Cortex of kidney (tissue), 1 donor: ENCODE measurements around the gene SSBP4.

ENCODE experiments used
- DNase-seq: peaks from one replicate; lab custom pipeline; 2025; lab: John Stamatoyannopoulos, UW

SSBP4 gene

DNA sequence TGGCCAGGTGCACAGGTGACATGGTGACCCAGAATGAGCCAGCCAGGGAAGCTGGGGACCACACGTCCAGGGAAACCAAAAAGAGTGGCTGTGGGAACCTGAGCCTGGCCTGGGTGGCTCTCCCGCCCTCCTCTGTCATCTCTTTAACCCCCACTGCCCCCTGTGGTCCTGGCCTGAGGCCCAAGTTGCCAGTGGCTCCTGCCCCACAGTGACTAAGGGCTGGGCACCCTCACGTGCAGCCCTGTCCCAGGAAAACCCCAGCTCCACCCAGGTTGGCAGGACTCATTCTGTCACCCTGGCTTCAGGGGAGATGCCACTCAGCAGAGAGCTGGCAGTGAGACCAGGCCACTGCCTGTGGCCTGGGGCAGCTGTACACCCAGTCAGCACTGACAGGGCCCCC, 49.3 kb downstream of the SSBP4 start:
- DNase-seq: no peak

DNA sequence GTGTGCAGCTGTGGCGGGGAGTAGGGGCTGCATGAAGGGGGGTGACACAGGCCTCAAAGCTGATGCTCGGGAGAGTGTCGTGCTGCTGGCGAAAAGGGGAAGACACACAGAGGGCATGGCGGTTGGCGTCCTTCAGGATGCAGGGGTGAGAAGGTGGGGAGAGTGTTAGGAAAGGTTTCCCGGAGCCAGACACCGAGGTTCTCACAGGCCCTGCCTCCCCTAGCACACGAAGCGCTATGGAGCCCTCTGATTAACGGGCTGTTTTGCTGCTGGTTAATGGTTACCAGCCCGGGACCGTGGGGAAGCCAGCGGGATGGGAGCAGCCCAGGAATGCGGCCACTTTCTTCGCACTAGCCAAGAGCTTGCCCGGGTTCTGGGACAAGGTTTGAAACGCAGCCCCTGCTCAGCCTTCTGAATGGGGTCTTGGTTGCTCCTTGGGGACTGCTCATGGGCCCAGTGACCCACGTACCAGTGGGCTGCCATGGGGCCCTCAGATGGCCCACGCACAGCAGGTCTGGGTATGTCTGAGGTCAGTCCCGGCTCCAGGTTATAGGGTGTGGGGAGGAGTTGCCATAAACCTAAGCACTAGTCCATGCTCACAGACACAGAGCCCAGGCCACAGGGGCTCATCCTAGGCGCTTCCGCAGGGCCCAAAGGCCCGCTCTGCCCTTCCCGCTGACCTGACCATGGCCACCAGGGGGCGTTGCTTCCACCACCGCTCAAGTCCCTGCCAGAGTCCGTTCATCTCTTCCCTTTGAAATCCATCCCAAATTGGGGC, 50.1 kb downstream of the SSBP4 start:
- no peak for DNase-seq

DNA sequence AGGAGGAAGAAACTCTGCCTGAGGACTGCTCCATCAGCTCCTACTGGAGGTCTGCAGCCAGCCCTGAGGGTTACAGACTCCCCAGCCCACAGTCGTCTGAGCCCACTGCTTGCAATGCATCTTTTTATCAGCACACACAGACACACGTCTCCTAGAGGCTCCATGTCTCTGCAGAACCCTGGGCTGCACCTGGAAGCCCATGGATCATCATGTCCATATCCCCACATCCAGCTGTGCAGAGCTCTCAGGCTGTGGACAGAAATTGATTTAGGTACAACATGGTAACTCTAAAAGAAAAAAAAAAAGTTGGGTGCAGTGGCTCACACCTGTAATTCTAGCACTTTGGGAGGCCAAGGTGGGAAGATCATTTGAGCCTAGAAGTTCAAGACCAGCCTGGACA, 51.6 kb downstream of the SSBP4 start:
- no peak for DNase-seq

DNA sequence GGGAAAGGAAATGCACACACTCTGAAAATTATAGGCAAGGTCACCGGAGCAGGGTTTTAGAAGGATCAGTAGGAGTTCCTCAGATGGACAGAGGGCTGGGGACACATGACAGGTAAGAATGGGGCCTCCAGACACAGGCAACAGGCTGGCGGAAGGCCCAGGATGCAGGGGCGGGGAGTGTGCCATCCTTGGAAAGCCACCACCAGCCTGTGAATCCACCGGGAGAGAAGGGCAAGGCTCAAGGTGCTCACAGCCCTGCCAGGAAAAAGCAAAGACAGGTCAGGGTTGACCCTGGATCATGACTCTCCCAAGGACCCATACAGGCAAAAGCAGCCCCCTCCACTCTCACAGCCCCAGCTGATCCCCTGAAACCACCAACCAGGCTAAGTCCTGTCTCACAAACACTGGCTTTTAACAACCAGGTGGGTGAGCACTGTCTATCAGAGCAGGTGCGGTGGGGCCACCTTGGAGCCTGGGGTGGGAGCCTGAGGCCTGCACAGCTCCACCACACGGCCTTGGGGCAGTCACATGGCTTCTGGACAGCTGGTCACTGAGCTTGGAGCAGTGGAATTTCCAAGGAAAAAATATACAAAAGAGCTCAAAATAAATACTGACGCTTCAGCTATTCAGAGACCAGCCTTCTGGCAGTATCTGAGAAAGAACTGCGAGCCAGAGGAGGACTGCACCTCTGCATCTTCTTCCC, 54.0 kb downstream of the SSBP4 start:
- no peak for DNase-seq

DNA sequence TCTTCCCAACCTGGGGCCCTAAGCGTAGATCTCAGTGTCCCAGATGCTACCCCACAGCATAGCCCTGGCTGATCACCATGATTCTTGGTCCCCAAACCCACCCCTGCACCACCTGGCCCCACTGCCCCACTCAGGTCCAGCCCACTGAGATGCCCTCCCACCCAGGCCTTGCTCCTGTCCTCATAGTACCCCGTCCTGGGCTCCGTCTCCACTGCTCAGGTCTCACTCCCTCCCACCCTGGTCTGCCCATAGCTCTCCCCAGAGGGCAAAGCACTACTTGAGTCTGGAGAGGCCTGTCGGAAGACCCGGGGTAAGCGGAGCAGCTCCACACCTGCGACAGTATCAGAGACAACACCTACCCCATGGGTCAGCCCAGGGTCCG, 54.5 kb downstream of the SSBP4 start:
- DNase-seq: no peak

DNA sequence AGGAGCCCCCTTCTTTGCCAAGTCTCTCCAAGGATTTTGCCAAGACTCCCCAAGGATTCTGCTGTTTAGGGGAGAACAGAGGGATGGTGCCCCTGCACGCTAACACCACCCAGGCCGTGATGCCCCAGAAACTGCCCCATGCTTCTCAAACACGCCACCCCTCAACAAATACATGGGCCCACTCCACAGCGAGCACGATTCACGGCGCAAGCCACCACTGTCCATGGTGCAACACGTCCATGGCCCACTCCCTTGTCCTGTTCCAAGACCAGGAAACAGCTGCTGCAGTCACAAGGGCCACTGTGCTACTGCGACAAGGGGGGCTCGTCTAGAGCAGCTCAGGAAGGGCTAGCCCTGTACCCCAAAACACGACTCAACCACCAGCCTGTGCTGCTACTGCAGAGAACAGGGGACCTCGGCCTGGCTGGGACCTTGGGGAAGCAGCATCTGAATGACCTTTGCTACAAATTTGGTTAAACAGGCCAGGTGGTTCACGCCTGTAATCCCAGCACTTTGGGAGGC, 55.2 kb downstream of the SSBP4 start:
- DNase-seq: no peak

DNA sequence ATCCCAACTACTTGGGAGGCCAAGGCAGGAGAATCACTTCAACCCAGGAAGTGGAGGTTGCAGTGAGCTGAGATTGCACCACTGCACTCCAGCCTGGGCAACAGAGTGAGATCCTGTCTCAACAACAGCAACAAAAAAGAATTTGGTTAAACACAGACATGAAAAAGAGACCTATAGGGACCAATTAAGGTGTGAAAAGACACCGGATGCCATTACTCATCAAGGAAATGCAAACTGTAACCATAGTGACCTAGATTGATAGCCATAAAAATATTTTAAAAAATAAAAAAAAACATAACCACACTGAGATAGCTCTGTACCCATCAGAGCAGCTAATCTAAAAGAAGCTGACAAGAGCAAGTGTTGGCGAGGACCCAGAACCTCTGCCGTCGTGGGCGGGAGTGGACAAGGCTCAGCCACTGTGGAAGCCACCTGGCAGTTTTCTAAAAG, 55.8 kb downstream of the SSBP4 start:
- DNase-seq: no peak

DNA sequence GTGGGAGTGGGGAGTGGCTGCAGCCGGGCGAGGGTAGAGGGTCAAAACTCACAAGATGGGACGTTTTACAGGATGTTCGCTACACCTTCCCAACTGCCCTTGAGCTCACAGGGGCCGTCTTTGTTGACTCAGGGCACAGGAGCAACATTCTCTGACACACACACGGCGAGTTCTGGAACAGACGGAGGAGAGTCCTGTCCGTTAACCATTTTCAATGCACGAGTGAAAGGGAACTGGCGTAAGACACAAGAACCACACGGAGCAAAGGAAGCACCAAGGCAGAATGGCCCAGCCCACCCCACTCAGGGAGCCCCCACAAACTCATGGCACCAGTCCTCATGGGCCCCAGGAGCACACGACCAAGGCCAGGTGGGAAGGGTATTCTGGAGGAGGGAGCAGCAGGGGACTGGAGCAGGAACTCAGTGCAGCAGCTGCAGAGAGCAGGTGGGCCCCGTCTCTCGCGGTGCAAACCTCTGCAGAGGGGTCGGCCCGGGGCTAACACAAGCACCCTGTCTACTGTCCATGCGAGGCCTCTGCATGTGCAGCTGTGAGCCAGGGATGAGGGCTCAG, 56.6 kb downstream of the SSBP4 start:
- no peak for DNase-seq

DNA sequence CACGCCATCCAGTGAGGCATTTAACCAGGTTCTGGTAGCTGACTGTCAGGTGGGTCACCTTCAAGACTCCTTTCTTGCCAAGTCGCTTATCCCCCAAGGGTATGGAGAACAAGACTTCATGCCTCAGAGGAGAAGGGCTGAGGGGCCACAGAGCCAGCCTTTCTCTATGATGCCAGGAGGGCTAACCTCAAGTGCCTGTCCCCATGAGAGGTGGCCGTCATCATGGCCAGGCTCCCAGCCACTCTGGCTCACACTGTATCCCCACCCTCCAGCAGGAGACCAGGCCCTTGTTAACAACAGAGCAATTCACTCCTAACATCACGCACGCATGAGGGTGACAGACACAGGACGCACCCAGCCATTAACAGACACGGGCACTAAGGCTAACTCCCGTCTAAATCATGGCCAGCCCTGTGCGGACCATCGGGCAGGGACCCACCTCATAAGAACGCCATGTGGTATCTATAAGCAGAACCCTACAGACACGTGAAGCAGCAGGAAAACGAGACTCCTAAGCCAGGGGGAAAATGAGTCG, 57.4 kb downstream of the SSBP4 start:
- DNase-seq: no peak

DNA sequence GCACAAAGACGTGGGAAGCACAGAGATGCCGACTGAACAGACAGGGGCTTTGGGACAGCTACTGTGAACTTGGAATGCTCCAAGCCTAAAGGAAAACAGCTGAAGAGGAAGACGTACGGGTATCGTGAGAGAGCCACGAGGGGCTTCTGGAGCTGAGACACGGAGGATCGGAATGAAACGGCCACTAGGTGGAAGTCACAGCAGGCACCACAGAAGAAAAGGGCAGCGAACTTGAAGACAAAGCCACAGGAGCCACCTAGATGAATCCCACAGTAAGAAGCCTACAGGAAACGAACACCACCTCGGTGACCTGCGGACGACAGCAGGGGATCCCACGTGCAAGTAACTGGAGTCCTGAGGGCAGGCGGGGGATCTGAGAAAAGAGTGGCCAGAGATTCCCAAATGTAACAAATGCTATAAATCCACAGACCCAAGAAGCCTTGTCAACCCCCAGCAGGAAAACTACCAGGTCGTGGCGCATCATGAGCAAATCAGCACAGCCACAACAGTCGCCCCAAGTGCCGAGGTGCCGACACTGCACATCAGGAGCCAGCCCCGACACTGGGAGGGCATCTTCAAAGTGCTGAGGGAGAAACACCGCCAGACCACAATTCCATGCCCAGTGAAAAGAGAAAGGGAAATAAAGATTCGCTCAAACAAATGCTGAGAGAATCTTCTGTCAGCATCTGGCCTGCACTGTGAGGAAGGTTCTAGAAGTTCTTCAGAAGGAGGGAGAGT, 58.0 kb downstream of the SSBP4 start:
- no peak for DNase-seq

DNA sequence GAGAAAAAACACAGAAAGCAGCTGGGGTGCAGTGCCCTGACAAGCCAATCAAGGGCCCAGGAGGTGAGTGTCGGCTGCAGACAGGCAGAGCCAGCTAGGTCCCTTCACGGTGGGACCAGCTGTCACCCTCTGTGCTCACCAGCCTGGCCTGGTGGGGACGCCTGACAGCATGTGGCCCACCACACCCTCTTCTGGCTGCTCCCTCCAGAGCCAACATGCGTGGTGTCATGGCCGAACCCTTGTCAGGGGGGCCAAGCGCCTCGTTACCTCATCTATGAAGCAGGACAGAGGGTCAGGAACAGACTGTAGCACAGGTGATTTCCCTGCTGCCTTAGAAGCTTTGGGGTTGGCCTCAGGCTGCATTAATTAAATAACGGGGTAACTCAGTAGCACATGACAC, 58.8 kb downstream of the SSBP4 start:
- no peak for DNase-seq

DNA sequence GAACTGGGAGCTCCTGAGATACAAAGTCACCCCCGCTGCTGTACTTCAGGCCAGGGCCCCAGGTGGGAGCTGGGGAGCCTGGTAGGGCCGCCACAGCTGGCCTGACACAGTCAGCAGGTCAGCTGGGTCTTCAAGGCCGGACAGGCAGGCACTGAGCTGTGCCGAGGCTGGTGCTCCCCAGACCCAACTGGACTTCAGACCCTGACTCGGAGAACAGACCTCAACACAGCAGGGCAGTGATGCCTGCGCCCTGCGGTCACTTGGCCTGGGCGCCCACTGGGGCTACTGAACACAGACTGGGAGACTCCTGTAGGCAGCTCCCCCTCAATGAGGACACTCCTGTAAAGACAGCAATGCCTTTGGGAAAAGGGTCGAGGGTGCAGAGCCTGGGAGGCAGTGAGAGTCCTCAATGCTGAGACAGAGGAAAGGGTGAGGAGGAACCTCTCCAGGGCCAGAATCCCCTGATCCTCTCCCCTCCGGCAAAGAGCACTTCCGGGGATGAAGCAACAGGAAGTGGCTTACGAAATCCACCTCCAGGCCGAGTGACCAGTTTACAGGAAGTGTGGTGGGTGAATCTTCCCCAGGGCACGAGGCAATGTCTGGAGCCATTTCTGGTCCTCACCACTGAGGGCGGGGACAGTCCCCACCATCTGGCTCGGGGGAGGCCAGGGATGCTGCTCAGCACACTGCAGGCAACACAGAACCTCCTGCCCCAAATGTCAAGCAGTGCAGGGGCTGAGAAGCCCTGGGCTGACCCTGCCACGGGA, 59.5 kb downstream of the SSBP4 start:
- no peak for DNase-seq

DNA sequence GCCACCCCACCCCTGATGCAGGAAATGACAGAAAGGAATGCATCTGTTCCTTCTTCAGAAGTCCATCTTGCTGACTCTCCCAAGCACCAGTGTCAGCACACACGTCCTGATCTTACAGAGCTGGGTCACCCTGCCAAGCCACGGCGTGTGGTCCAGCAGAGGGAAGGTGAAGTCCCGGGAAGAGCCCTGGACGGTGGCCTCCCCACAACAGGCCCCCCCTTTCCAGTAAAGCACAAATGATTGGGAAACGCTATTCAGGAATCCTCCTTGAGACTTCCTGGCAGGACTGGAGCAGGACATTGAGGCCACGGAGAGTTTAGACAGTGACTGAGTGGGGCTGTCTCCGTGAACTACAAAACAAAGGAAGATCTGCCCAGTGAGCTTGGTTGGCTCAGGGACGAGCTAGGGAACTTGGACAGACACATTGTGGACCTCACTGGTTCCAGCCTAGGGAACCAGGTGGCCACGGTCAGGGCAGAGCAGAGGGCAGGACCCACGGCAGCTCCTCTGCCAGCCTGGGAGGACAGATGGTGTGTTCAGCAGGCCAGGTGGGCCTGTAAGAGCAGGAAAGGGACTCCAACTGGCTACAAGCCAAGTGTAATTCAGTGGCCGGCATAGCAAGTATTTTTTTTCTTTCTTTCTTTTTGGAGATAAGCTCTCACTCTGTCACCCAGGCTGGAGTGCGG, 61.0 kb downstream of the SSBP4 start:
- no peak for DNase-seq

DNA sequence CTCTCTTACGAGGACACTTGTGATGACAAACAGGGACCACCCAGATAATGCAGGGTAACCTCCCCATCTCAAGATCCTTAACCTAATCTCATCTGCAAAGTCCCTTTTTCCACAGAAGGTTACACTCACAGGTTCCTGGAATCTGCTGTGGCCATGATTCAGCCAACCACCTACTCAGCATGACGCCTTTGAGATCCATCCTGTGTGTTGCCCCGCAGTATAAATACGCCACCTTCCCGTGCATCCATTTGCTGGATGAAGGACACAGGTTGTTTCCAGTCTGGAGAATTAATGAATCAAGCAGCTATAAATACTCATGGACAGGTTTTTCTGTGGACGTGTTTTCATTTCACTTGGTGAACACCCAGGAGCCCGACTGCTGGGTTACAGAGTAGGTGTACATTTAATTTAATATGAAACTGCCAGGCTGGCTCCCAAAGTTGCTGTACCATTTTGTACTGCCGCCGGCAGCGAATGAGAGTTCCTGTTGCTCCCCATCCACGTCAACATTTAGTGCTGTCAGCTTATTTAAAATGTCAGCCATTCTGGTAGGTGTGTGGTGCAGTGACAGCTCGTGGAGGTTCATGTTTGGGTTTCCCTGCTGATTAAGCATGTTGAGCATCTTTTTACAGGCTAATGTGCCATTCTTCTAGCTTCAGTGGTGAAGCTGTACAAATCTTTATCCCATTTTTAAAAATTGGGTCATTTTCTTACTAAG, 62.5 kb downstream of the SSBP4 start:
- no peak for DNase-seq

DNA sequence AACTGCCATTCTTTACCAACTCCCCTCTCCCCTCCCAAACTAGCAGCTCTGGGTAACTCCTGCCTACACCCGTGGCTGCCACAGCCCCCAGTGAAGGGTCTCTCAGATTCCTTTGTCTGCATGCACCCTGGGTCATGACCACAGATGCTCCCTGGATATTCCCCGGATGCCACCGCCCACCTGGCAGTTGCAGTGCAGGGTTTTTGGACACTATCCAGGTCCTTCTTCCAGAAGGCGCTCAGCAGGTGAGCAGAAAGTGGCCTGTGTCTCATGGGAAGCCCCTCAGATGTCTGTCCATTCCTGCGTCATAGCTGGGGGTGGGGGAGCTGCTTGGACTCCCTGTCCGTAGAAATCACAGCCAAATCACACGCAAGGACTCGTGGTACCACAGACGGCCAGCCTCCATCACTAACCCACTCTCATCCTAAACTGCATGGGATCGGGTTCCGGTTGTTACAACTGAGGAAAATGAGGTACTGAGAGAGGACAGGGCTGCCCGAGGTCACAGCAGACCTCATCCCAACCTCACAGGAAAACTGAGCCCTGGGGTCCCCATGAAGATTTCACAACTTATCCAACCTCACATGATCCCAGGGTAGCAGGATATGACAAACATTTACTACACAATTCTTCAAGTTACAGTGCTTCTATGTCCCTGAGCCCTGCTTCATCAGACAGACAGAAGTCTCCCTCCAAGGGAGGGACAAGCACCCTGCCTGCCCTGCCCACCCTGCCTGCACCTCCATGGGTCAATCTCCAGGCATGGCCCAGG, 64.1 kb downstream of the SSBP4 start:
- DNase-seq: no peak
